PC-3 (cell line): ENCODE data around the gene AGTPBP1. TPM values are rescaled to one million over a fixed set of nuclear protein-coding genes. Genes with fewer than 3 reads are reported as not detected.

Source experiments
- ATAC-seq: fragments of 200-7000 bp; cut with Tn5 transposase; 2 replicates; pipeline ENCODE4 v1.9.1; 2020; ENCODE audit warnings: mild to moderate bottlenecking, moderate library complexity
- BruUV-seq: library from RNA; stranded (reverse); fragments of 400-500 nt; replicated peaks from 2 replicates; lab custom pipeline; 2021; lab: Mats Ljungman, UMichigan
- CTCF ChIA-PET: fragments of 300-600 bp; sonication (Branson Sonifier 250); formaldehyde crosslinking; loops from one replicate; lab custom pipeline; 2022; ENCODE audit warnings: antibody characterized with exemption; lab: Charles Lee
- POLR2A ChIA-PET: fragments of 300-600 bp; sonication (Branson Sonifier 250); formaldehyde crosslinking; loops from one replicate; lab custom pipeline; 2022; ENCODE audit warnings: antibody characterized with exemption; ENCODE audit not compliant: unreplicated experiment; lab: Charles Lee
- DNase-seq: peaks from one replicate; pipeline ENCODE4 v3.0.0-alpha.2; 2015
- H2AFZ ChIP-seq: fragments of 300-600 bp; sonication (generic); 2 replicates; pipeline ENCODE4 v1.6.0; 2016; ENCODE audit warnings: antibody characterized with exemption, low read length
- H3F3A ChIP-seq: fragments of 300-600 bp; sonication (generic); one replicate; pipeline ENCODE4 v1.6.0; 2017; ENCODE audit warnings: antibody characterized with exemption, low read length, control low read depth, mild to moderate bottlenecking; ENCODE audit not compliant: unreplicated experiment
- H3K27ac ChIP-seq: fragments of 300-600 bp; sonication (generic); 2 replicates; pipeline ENCODE4 v1.5.1; 2016; ENCODE audit warnings: mild to moderate bottlenecking, low read length
- H3K27me3 ChIP-seq: fragments of 300-600 bp; sonication (generic); 2 replicates; pipeline ENCODE4 v1.6.1; 2016; ENCODE audit warnings: low read length, mixed read lengths
- H3K36me3 ChIP-seq: fragments of 300-600 bp; sonication (generic); 2 replicates; pipeline ENCODE4 v1.6.1; 2016; ENCODE audit warnings: low read depth, mixed run types, low read length, mixed read lengths
- H3K4me1 ChIP-seq: fragments of 300-600 bp; sonication (generic); 2 replicates; pipeline ENCODE4 v1.5.1; 2016; ENCODE audit warnings: low read length; ENCODE audit not compliant: insufficient read depth
- H3K4me2 ChIP-seq: fragments of 300-600 bp; sonication (generic); 2 replicates; pipeline ENCODE4 v1.6.0; 2016; ENCODE audit warnings: low read length
- H3K4me3 ChIP-seq: fragments of 300-600 bp; sonication (generic); 2 replicates; pipeline ENCODE4 v1.5.1; 2016; ENCODE audit warnings: mild to moderate bottlenecking, low read length, mixed read lengths
- H3K79me2 ChIP-seq: fragments of 300-600 bp; sonication (generic); 2 replicates; pipeline ENCODE4 v1.6.1; 2017; ENCODE audit warnings: low read length, mixed read lengths
- H3K9ac ChIP-seq: fragments of 300-600 bp; sonication (generic); 2 replicates; pipeline ENCODE4 v1.6.0; 2016; ENCODE audit warnings: mild to moderate bottlenecking, low read length
- H3K9me2 ChIP-seq: fragments of 300-600 bp; sonication (generic); replicated peaks from 2 replicates; pipeline ENCODE4 v1.6.1; 2016; ENCODE audit warnings: mixed run types, low read length, mixed read lengths
- H3K9me3 ChIP-seq: fragments of 300-600 bp; sonication (generic); 2 replicates; pipeline ENCODE4 v1.6.1; 2016; ENCODE audit warnings: low read length, mixed read lengths
- H4K20me1 ChIP-seq: fragments of 300-600 bp; sonication (generic); 2 replicates; pipeline ENCODE4 v1.6.1; 2016; ENCODE audit warnings: low read length, mixed read lengths
- CTCF ChIP-seq: fragments of 300-600 bp; sonication (generic); conservative IDR thresholded peaks from 2 replicates; pipeline ENCODE4 v1.5.1; 2017; ENCODE audit warnings: antibody characterized with exemption, low read depth, mild to moderate bottlenecking, low read length
- EZH2 ChIP-seq: fragments of 300-600 bp; sonication (generic); IDR thresholded peaks from one replicate; pipeline ENCODE4 v1.6.1; 2017; ENCODE audit warnings: antibody characterized with exemption, mild to moderate bottlenecking, low read length; ENCODE audit not compliant: unreplicated experiment
- EZH2phosphoT487 ChIP-seq: fragments of 300-600 bp; sonication (generic); IDR thresholded peaks from 2 replicates; pipeline ENCODE4 v1.6.1; 2018; ENCODE audit warnings: mild to moderate bottlenecking, antibody characterized with exemption, low read length, borderline replicate concordance
- intact Hi-C: fragments of 100-400 bp; cut with micrococcal nuclease; formaldehyde crosslinking; loops from 2 replicates; pipeline ENCODE4 v1.9.0; 2023
- total RNA-seq: library from RNA; depleted of rRNA; stranded (reverse); fragments of >200 nt; gene quantifications from 2 replicates; pipeline ENCODE4 v1.2.3, GENCODE V29; 2014

AGTPBP1 gene
- total RNA-seq, 1 experiment from 2014 or later, result 6.0 TPM

GRCh38 chr9:85514256-85514655, 227.5 kb downstream of the AGTPBP1 start:
- intact Hi-C loops, result no loop called here
- no peak for TF ChIP-seq EZH2phosphoT487
- no peak for TF ChIP-seq CTCF
- TF ChIP-seq EZH2, result no peak
- Histone ChIP-seq H2AFZ (no peak overlapping the region), H3F3A (no peaks in the 10 kb centered on the region), H3K4me2 (no peak overlapping the region), H3K9ac (no peak overlapping the region), H3K4me3 (no peak overlapping the region), H3K79me2 (no peaks in the 10 kb centered on the region), H3K27ac (no peak overlapping the region), H4K20me1 (no peaks in the 10 kb centered on the region), H3K9me2 (no peaks in the 10 kb centered on the region), H3K27me3 (no peaks in the 10 kb centered on the region), H3K4me1 (no peaks in the 10 kb centered on the region), H3K9me3 (no peaks in the 10 kb centered on the region), H3K36me3 (no peaks in the 10 kb centered on the region)
- ATAC-seq, result no peak
- POLR2A ChIA-PET, result no interaction called here
- DNase-seq, result no peak
- no TSS peak for BruUV-seq
- CTCF ChIA-PET, result no interaction called here

- intact Hi-C loops, result no loop called here
- H3F3A ChIP-seq, result no peaks in the 10 kb centered on the region
- no peak overlapping the region for H2AFZ ChIP-seq
- H3K9me3 ChIP-seq, result no peaks in the 10 kb centered on the region
- no peak for ATAC-seq
- DNase-seq, result no peak
- H3K79me2 ChIP-seq, result no peaks in the 10 kb centered on the region
- BruUV-seq, result no TSS peak
- H3K4me3 ChIP-seq, result no peak overlapping the region
- CTCF ChIA-PET, result no interaction called here
- H3K9ac ChIP-seq, result no peak overlapping the region
- H3K27ac ChIP-seq, result no peak overlapping the region
- H3K27me3 ChIP-seq, result no peaks in the 10 kb centered on the region
- no peaks in the 10 kb centered on the region for H3K4me1 ChIP-seq
- H4K20me1 ChIP-seq, result no peaks in the 10 kb centered on the region
- POLR2A ChIA-PET, result no interaction called here
- TF ChIP-seq CTCF (no peak), EZH2phosphoT487 (no peak), EZH2 (no peak)
- no peak overlapping the region for H3K4me2 ChIP-seq
- H3K9me2 ChIP-seq, result no peaks in the 10 kb centered on the region
- no peaks in the 10 kb centered on the region for H3K36me3 ChIP-seq
Measured at GRCh38 chr9:85511746-85512145, 230.0 kb downstream of the AGTPBP1 start.

- no peaks in the 10 kb centered on the region for H3K79me2 ChIP-seq
- H3K27me3 ChIP-seq, result no peaks in the 10 kb centered on the region
- H4K20me1 ChIP-seq, result no peaks in the 10 kb centered on the region
- no peak overlapping the region for H3K9ac ChIP-seq
- no peaks in the 10 kb centered on the region for H3K36me3 ChIP-seq
- TF ChIP-seq EZH2phosphoT487 (no peak), EZH2 (no peak), CTCF (no peak)
- H3K4me3 ChIP-seq, result no peak overlapping the region
- no peaks in the 10 kb centered on the region for H3K4me1 ChIP-seq
- H3K27ac ChIP-seq, result no peak overlapping the region
- no TSS peak for BruUV-seq
- POLR2A ChIA-PET, result no interaction called here
- CTCF ChIA-PET, result no interaction called here
- no peak overlapping the region for H3K4me2 ChIP-seq
- no peak overlapping the region for H2AFZ ChIP-seq
- no peaks in the 10 kb centered on the region for H3F3A ChIP-seq
- H3K9me3 ChIP-seq, result no peaks in the 10 kb centered on the region
- ATAC-seq (no peak), DNase-seq (no peak)
- H3K9me2 ChIP-seq, result no peaks in the 10 kb centered on the region
- intact Hi-C loops, result no loop called here
Measured at GRCh38 chr9:85510830-85511504, 230.8 kb downstream of the AGTPBP1 start.
